Endodermal cell (in vitro differentiated cells): ENCODE results near the gene TUBB. TPM values are rescaled to one million over a fixed set of nuclear protein-coding genes. Genes with fewer than 3 reads are reported as not detected.

Source experiments
- DNase-seq: peaks from one replicate; pipeline ENCODE4 v3.0.0-alpha.2; 2017
- H3K27ac ChIP-seq: 2 replicates; pipeline ENCODE4 v1.5.1; 2013; ENCODE audit warnings: mild to moderate bottlenecking, low read depth, low read length, moderate library complexity
- H3K27me3 ChIP-seq: 2 replicates; pipeline ENCODE4 v1.6.1; 2013; ENCODE audit warnings: mild to moderate bottlenecking, low read length, moderate library complexity; ENCODE audit not compliant: insufficient read depth, control insufficient read depth, poor library complexity, severe bottlenecking
- H3K36me3 ChIP-seq: 2 replicates; pipeline ENCODE4 v1.7.0; 2013; ENCODE audit warnings: mild to moderate bottlenecking, low read length, moderate library complexity; ENCODE audit not compliant: control insufficient read depth, insufficient read depth
- H3K4me1 ChIP-seq: one replicate; pipeline ENCODE4 v1.7.0; 2013; ENCODE audit warnings: low read length; ENCODE audit not compliant: control insufficient read depth, insufficient read depth
- H3K4me3 ChIP-seq: 2 replicates; pipeline ENCODE4 v1.5.1; 2013; ENCODE audit warnings: mild to moderate bottlenecking, low read length, moderate library complexity
- H3K9ac ChIP-seq: 2 replicates; pipeline ENCODE4 v1.6.1; 2013; ENCODE audit warnings: mild to moderate bottlenecking, low read length, moderate library complexity; ENCODE audit not compliant: poor library complexity, severe bottlenecking; ENCODE audit errors: extremely low read depth
- H3K9me3 ChIP-seq: 2 replicates; pipeline ENCODE4 v1.6.1; 2013; ENCODE audit warnings: mild to moderate bottlenecking, low read length, moderate library complexity; ENCODE audit not compliant: control insufficient read depth
- H3K27ac Mint-ChIP-seq: 2 replicates; pipeline ENCODE4 v1.8.0; 2020; ENCODE audit warnings: mixed read lengths
- H3K27me3 Mint-ChIP-seq: 2 replicates; pipeline ENCODE4 v1.8.0; 2021; ENCODE audit warnings: mild to moderate bottlenecking, mixed read lengths; ENCODE audit not compliant: insufficient read depth
- H3K36me3 Mint-ChIP-seq: 2 replicates; pipeline ENCODE4 v1.8.0; 2020; ENCODE audit warnings: low read depth, mixed read lengths
- H3K4me1 Mint-ChIP-seq: 2 replicates; pipeline ENCODE4 v1.8.0; 2020; ENCODE audit warnings: mixed read lengths
- H3K4me3 Mint-ChIP-seq: 2 replicates; pipeline ENCODE4 v1.8.0; 2020; ENCODE audit warnings: mild to moderate bottlenecking, moderate library complexity, mixed read lengths
- H3K9me3 Mint-ChIP-seq: 2 replicates; pipeline ENCODE4 v1.8.0; 2020; ENCODE audit warnings: mild to moderate bottlenecking, mixed read lengths
- CTCF ChIP-seq: fragments of 200-600 bp; sonication (generic); conservative IDR thresholded peaks from 2 replicates; pipeline ENCODE4 v1.5.0; 2021; ENCODE audit warnings: antibody characterized with exemption, mild to moderate bottlenecking
- WGBS, 2 experiments: methylation state at CpG; one replicate each; pipeline versions ENCODE4 v1.1.5 to v1.1.7; 2013; ENCODE audit warnings: missing lambda C conversion rate in 2 of 2, mixed read lengths in 1 of 2; ENCODE audit not compliant: insufficient coverage in 1 of 2, insufficient read length in 1 of 2; 5-methylcytosine and 5-hydroxymethylcytosine counted together
- total RNA-seq, 2 donors: library from RNA; stranded (reverse); fragmentation: NEBNext Ultra II Directional in 1 of 2; extraction: Animal tissue kit (Norgen Biotek cat#: 25700) in 1 of 2; gene quantifications; 2 replicates in 1 of 2; 3 replicates in 1 of 2; pipeline ENCODE4 v1.2.1, GENCODE V29; 2021

Gene TUBB
- total RNA-seq, 2 donors from 2014 or later = 1,504 to 1,815 TPM

- peak; percentile 91 for TF ChIP-seq CTCF
- Histone ChIP-seq H3K9me3 (no peaks in the 10 kb centered on the region), H3K9ac (peak within 1 kb of the TSS; percentile 77), H3K4me1 (no peaks in the 10 kb centered on the region), H3K27me3 (no peaks in the 10 kb centered on the region), H3K4me3 (peak within 1 kb of the TSS; percentile 99), H3K36me3 (peaks cover 40% of the 10 kb centered on the region), H3K27ac (no peak within 1 kb of the TSS)
- Mint-ChIP-seq H3K27ac (peak within 1 kb of the TSS; percentile 65), H3K4me3 (peak within 1 kb of the TSS; percentile 90), H3K36me3 (peaks cover 37% of the 10 kb centered on the region), H3K9me3 (no peaks in the 10 kb centered on the region), H3K27me3 (no peaks in the 10 kb centered on the region), H3K4me1 (peaks cover 12% of the 10 kb centered on the region)
- peak; percentile 98 for DNase-seq
- 0% methylated on average over 39 to 57 of the region's 57 CpGs for WGBS, 2 experiments
These were observed 47.5 kb upstream of the TUBB start, which contains the start of gene DHX16 for GRCh38 chr6:30672445-30673253. DHX16 (minus strand) TSS chr6:30673006; CDS start chr6:30672841, 165 bp downstream.

- no peak for DNase-seq
- 93 to 98% methylated on average over 3 to 9 of the region's 10 CpGs for WGBS, 2 experiments
- Mint-ChIP-seq H3K4me1 (peaks cover 20% of the 10 kb centered on the region), H3K27me3 (no peaks in the 10 kb centered on the region), H3K9me3 (no peaks in the 10 kb centered on the region), H3K36me3 (peaks cover 26% of the 10 kb centered on the region), H3K27ac (no peak overlapping the region), H3K4me3 (no peak overlapping the region)
- H3K27ac ChIP-seq = no peak overlapping the region
- H3K4me1 ChIP-seq = no peaks in the 10 kb centered on the region
- H3K9ac ChIP-seq = no peak overlapping the region
- no peaks in the 10 kb centered on the region for H3K9me3 ChIP-seq
- H3K36me3 ChIP-seq = peaks cover 38% of the 10 kb centered on the region
- TF ChIP-seq CTCF = no peak
- H3K27me3 ChIP-seq = no peaks in the 10 kb centered on the region
- H3K4me3 ChIP-seq = no peak overlapping the region
These were observed 43.4 kb upstream of the TUBB start for GRCh38 chr6:30676660-30677285.

- no peak overlapping the region for H3K4me3 Mint-ChIP-seq
- 25% methylated on average over 11 to 30 of the region's 31 CpGs for WGBS, 2 experiments
- Histone ChIP-seq H3K27me3 (no peaks in the 10 kb centered on the region), H3K9me3 (no peaks in the 10 kb centered on the region), H3K9ac (no peak overlapping the region), H3K4me1 (peaks cover 12% of the 10 kb centered on the region), H3K27ac (no peak overlapping the region), H3K4me3 (peak overlapping the region; percentile 65), H3K36me3 (peaks cover 41% of the 10 kb centered on the region)
- no peaks in the 10 kb centered on the region for H3K9me3 Mint-ChIP-seq
- peaks cover 42% of the 10 kb centered on the region for H3K4me1 Mint-ChIP-seq
- H3K27ac Mint-ChIP-seq = no peak overlapping the region
- peak; percentile 97 for DNase-seq
- TF ChIP-seq CTCF = peak; percentile 99
- peaks cover 26% of the 10 kb centered on the region for H3K36me3 Mint-ChIP-seq
- no peaks in the 10 kb centered on the region for H3K27me3 Mint-ChIP-seq
These were observed 41.0 kb upstream of the TUBB start for GRCh38 chr6:30678964-30679726.
